Spleen (tissue), 7 donors: ENCODE data around the gene TMEM18.

Source experiments
- CTCF ChIP-seq, 11 experiments: fragments of 200-600 bp in 7 of 11; fragments of 450-650 bp in 4 of 11; sonication (generic) in 4 of 11; IDR thresholded peaks in 8 of 11; conservative IDR thresholded peaks in 3 of 11; 1 replicate in 7 of 11; 2 replicates in 4 of 11; pipeline versions ENCODE4 v1.4.0 to v1.8.0; 2016 to 2021; ENCODE audit warnings: antibody characterized with exemption in 11 of 11, inconsistent platforms in 4 of 11, mild to moderate bottlenecking in 1 of 11
- POLR2A ChIP-seq, 3 donors: fragments of 450-650 bp; IDR thresholded peaks; one replicate each; pipeline ENCODE4 v1.5.1; 2017; ENCODE audit warnings: antibody characterized with exemption in 3 of 3, mild to moderate bottlenecking in 1 of 3
- POLR2AphosphoS5 ChIP-seq, 3 donors: sonication (generic); formaldehyde crosslinking; IDR thresholded peaks; one replicate each; pipeline ENCODE4 v1.5.1; 2017; ENCODE audit warnings: antibody characterized with exemption in 3 of 3
- donor health status: DM: no; HTN: no; CAD: no; lungs with moderate emphysema.
- donor health status: DM: no; HTN: no; CAD: no.
- donor health status: DM: no; HTN: no; CAD: no.

- TF ChIP-seq CTCF (IDR thresholded peaks at IDR 0.05 in 8 of 11, conservative IDR thresholded peaks at IDR 0.05 in 3 of 11), result no peak
- no peak for TF ChIP-seq POLR2AphosphoS5 (IDR thresholded peaks at IDR 0.05)
- TF ChIP-seq POLR2A (IDR thresholded peaks at IDR 0.05), result no peak
Observed at GRCh38 chr2:633371-633770, 43.8 kb downstream of the TMEM18 start.
